Ramos (cell line): ENCODE data around the gene DAO.
"Not testable (repeated sequence)": the region's sequence is repeated elsewhere in the genome, so short reads cannot be mapped to it uniquely, and the experiment has no call there.

Source experiments
- in situ Hi-C: fragments of 300-500 bp; cut with MboI; formaldehyde crosslinking; loops from one replicate; pipeline ENCODE4 v1.14.3; 2022; ENCODE audit warnings: low sequenced_read_pairs; ENCODE audit not compliant: unreplicated experiment

The DAO gene

GRCh38 chr12:108879615-108880254, at the start of gene DAO:
Gene DAO, plus strand, starts transcription at chr12:108880092. Its CDS starts 4,915 bp downstream, at chr12:108885007.
- in situ Hi-C loops = no loop called here

DNA sequence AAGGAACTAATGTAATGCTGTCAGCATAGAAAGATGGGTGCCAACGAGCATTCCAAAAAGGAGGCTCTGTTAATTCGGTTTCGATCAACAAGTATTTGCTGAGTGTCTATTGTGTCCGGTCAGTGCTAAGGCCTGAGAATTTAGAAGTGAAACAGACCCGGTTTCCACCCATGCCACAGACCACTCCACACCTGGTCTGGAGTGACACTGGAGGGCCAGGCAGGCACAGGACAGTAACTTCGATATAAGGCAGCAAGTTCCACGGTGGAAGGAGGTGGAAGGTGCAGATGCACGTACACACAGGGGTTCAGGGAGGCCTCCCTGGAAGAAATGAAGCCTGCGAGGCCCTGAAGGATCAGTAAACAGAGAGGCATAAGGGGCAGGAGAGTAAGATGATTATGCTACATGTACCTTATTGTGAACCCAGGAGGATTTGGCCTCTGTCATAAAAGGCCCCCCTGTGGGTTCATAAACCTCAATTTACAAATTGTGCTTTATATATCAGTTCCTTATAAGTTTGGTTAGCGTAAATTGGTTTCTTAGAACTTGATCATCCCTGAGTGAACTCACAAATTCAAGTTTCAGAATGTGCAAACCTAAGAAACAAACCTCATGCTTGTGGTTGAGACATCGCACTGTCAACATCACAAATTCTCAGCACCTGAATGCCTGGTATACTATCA, 48.4 kb upstream of the DAO start:
- in situ Hi-C loops = no loop called here

- in situ Hi-C loops = no loop called here
Measured at GRCh38 chr12:108832208-108832607, 47.7 kb upstream of the DAO start.

GRCh38 chr12:108832730-108833354, 47.0 kb upstream of the DAO start:
- in situ Hi-C loops = no loop called here

DNA sequence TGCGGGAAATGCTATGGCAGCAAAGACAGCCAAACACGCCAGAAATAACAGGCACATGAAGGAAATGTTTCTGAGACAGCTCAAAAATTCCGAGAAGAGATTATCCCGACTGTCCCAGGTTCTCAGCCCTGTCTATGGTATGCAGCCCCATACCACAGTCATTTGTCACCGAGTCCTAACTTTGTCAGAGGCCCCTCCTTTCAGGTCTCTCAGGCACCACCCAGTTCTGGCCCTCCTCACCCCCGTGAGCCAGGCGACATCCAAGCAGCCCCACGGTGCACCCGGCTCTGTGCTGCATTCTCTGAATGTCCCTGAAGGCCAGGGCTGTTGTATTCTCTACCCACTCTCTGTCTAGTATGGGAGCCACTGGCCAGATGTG, 46.5 kb upstream of the DAO start:
- in situ Hi-C loops = no loop called here

- in situ Hi-C loops = no loop called here
Measured at GRCh38 chr12:108833757-108834472, 46.0 kb upstream of the DAO start.

GRCh38 chr12:108835860-108836634, 43.8 kb upstream of the DAO start:
- in situ Hi-C loops = no loop called here

DNA sequence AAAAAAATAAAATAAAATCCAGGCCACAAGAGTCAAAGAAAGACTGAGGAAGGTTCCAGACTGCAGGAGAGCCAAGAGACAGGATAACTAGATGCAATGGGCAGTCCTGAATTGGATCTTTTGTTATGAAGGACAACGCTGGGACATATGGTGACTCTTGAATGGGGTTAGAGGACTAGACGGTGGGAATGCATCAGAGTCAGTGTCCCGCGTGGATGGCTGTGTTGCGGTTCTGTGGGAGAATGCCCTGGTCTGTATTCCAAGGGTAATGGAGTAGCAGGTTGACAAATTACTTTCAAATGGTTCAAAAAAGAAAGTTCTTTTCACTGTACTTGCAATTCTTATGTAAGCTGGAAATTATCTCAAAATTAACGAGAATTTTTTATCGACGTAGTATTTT, 42.7 kb upstream of the DAO start:
- in situ Hi-C loops = no loop called here

- in situ Hi-C loops = no loop called here
Measured at GRCh38 chr12:108837680-108838079, 42.2 kb upstream of the DAO start.

DNA sequence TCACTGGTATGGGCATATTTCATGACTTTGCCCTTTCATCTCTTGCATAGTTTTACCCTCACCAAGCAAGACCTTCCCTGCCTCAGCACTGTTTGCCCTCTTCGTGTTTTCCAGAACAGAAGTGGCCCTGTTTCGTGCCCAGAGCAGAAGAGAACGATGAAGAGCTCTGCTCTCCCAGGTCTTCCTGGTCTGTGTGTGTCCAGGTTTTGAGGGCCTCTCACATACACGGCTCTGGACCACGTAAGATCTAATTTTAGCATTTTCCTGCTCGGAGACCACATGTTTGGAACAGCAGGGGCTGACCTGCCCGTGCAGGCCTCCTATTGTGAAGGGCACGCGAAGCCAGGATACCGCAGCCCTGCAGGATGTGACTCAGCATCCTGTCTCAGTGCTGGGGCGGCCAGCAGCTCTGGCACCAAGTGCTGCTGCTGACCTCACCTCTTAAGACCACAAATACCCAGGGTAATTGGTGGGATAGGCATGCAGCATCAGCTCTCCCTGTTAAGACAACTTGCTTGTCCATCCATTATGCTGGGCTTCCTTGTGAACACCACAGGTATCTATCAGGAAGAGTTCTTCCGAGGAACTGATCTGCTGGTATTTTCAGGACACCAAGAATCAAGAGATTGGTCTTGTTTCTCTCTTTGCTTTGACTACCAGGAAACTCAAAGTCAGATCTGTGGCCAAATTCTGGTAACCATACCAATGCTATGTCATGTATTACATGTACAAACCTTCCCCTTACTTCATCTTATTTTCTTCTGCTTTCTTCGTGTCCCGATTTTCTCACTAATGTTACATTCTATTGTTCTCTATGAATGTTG, 41.5 kb upstream of the DAO start:
- in situ Hi-C loops = no loop called here

GRCh38 chr12:108839018-108839889, 40.6 kb upstream of the DAO start:
- in situ Hi-C loops = no loop called here

- in situ Hi-C loops = no loop called here
Measured at GRCh38 chr12:108839890-108840230, 40.0 kb upstream of the DAO start.

GRCh38 chr12:108840605-108841332, 39.1 kb upstream of the DAO start:
- in situ Hi-C loops = no loop called here

GRCh38 chr12:108841825-108842224, 38.1 kb upstream of the DAO start:
- in situ Hi-C loops = not testable (repeated sequence)

GRCh38 chr12:108842361-108842760, 37.5 kb upstream of the DAO start:
- in situ Hi-C loops = no loop called here

GRCh38 chr12:108843187-108843586, 36.7 kb upstream of the DAO start:
- in situ Hi-C loops = no loop called here

- in situ Hi-C loops = no loop called here
Measured at GRCh38 chr12:108845696-108846095, 34.2 kb upstream of the DAO start.

- in situ Hi-C loops = no loop called here
Measured at GRCh38 chr12:108846290-108846701, 33.6 kb upstream of the DAO start.
